Sigmoid colon (tissue), 4 donors: ENCODE measurements around the gene GNPAT.
"Not testable (repeated sequence)": the region's sequence is repeated elsewhere in the genome, so short reads cannot be mapped to it uniquely, and the experiment has no call there.

Source experiments
- POLR2A ChIP-seq, 2 donors: fragments of 450-650 bp; IDR thresholded peaks; one replicate each; pipeline ENCODE4 v1.6.1; 2016; ENCODE audit warnings: antibody characterized with exemption in 2 of 2, mild to moderate bottlenecking in 2 of 2, moderate library complexity in 2 of 2
- POLR2AphosphoS5 ChIP-seq, 4 donors: sonication (generic); formaldehyde crosslinking; IDR thresholded peaks; one replicate each; pipeline ENCODE4 v1.6.1; 2017; ENCODE audit warnings: antibody characterized with exemption in 4 of 4
- TF ChIP-seq, protein P1 (sequence below), 4 experiments: fragments of 450-650 bp in 3 of 4; fragments of 200-600 bp in 1 of 4; IDR thresholded peaks; one replicate each; pipeline ENCODE4 v1.5.1; 2016 to 2019; ENCODE audit warnings: antibody characterized with exemption in 4 of 4, mild to moderate bottlenecking in 3 of 4, moderate library complexity in 2 of 4

DNA sequence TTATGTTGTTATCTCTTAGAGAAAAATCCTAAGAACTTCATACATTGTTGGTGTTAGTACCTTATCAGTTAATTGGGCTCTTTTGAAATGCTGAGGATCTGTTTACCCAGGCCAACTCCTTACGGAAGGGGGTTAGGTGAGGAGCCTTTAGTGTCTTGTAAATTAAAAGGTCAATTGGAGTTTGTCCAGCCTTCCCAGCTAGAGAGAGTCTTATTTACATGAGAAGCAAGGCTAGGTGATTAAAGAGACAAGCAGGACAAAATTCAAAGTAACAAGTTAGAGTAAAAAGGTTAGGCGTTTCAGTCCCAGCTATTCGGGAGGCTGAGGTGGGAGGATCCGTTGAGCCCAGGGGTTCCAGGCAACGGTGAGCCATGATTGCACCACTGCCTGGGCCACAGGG, 28.7 kb upstream of the GNPAT start:
- TF ChIP-seq POLR2A, POLR2AphosphoS5 (IDR thresholded peaks at IDR 0.05): not testable (repeated sequence)
- TF ChIP-seq, protein P1, sequence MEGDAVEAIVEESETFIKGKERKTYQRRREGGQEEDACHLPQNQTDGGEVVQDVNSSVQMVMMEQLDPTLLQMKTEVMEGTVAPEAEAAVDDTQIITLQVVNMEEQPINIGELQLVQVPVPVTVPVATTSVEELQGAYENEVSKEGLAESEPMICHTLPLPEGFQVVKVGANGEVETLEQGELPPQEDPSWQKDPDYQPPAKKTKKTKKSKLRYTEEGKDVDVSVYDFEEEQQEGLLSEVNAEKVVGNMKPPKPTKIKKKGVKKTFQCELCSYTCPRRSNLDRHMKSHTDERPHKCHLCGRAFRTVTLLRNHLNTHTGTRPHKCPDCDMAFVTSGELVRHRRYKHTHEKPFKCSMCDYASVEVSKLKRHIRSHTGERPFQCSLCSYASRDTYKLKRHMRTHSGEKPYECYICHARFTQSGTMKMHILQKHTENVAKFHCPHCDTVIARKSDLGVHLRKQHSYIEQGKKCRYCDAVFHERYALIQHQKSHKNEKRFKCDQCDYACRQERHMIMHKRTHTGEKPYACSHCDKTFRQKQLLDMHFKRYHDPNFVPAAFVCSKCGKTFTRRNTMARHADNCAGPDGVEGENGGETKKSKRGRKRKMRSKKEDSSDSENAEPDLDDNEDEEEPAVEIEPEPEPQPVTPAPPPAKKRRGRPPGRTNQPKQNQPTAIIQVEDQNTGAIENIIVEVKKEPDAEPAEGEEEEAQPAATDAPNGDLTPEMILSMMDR (IDR thresholded peaks at IDR 0.05), result not testable (repeated sequence)
